K562 (cell line): ENCODE data around the gene PCMTD2.

Experiments
- CREB1 ChIP-seq, 2 experiments: sonication (generic) in 1 of 2; formaldehyde crosslinking in 1 of 2; IDR thresholded peaks; 2 replicates each; pipeline versions ENCODE4 v1.6.1 to v1.8.0; 2012 to 2022; ENCODE audit warnings: inconsistent platforms in 1 of 2, mild to moderate bottlenecking in 1 of 2, missing genetic modification reagents in 1 of 2, moderate library complexity in 1 of 2
- GABPA ChIP-seq: fragments of 200-800 bp; sonication (Bioruptor generic); conservative IDR thresholded peaks from 2 replicates; pipeline ENCODE4 v1.6.1; 2016; ENCODE audit warnings: low read depth, missing genetic modification characterization, missing compliant biosample characterization
- MAFK ChIP-seq: IDR thresholded peaks from 2 replicates; pipeline ENCODE4 v1.6.1; 2011; ENCODE audit warnings: low read length, improper control_type of control experiment
- NFE2L1 ChIP-seq: fragments of 450-650 bp; IDR thresholded peaks from 2 replicates; pipeline ENCODE4 v1.6.1; 2016; ENCODE audit warnings: missing genetic modification characterization, low read depth, mild to moderate bottlenecking, missing compliant biosample characterization, moderate library complexity, borderline replicate concordance
- NFYB ChIP-seq: IDR thresholded peaks from 2 replicates; pipeline ENCODE4 v1.6.1; 2011; ENCODE audit warnings: mild to moderate bottlenecking, moderate library complexity; ENCODE audit not compliant: insufficient read length; ENCODE audit errors: extremely low read depth
- POLR2A ChIP-seq: fragments of 450-650 bp; conservative IDR thresholded peaks from 2 replicates; pipeline ENCODE4 v1.6.1; 2016
- SPI1 ChIP-seq: IDR thresholded peaks from 2 replicates; pipeline ENCODE4 v1.6.1; 2011; ENCODE audit warnings: low read depth, low read length, control low read depth, borderline replicate concordance
- ZNF274 ChIP-seq: IDR thresholded peaks from 2 replicates; pipeline ENCODE4 v1.6.1; 2011; ENCODE audit warnings: low read depth, mild to moderate bottlenecking, low read length, moderate library complexity, borderline replicate concordance

- TF ChIP-seq ZNF274 (no peak), GABPA (tag) (no peak), NFYB (no peak), MAFK (no peak), POLR2A (no peak), SPI1 (no peak), NFE2L1 (tag) (no peak), CREB1 (IDR thresholded peaks at IDR 0.05) (no peak), CREB1 (CRISPR knock-in tag; IDR thresholded peaks at IDR 0.05) (no peak)
Observed at GRCh38 chr20:64211874-64212658, 43.5 kb upstream of the PCMTD2 start.
